ENCODE data around the gene RWDD3. TPM values are rescaled to one million over a fixed set of nuclear protein-coding genes. Genes with fewer than 3 reads are reported as not detected.

The RWDD3 gene
- total RNA-seq, 1 donor from 2014 or later = 17.9 TPM

GRCh38 chr1:95229037-95229436 is 5.0 kb upstream of the RWDD3 start:
- intact Hi-C loops (cut with DNase I) = no loop called here
- H3K36me3 ChIP-seq = no peaks in the 10 kb centered on the region
- H3K4me1 ChIP-seq = peaks cover 25% of the 10 kb centered on the region
- no peak overlapping the region for H3K4me3 ChIP-seq
- no peak overlapping the region for H3K27ac ChIP-seq
- H3K9me3 ChIP-seq = no peaks in the 10 kb centered on the region
- DNase-seq (ENCODE audit: extremely low spot score in 2 of 2) = no peak
- H3K27me3 ChIP-seq = no peaks in the 10 kb centered on the region
- no peak for TF ChIP-seq POLR2AphosphoS5 (IDR thresholded peaks at IDR 0.05; ENCODE audit: insufficient read depth in 1 of 2, low read depth in 1 of 2)
- no peak for TF ChIP-seq POLR2A (IDR thresholded peaks at IDR 0.05)
- TF ChIP-seq CTCF (IDR thresholded peaks at IDR 0.05) = no peak

DNA sequence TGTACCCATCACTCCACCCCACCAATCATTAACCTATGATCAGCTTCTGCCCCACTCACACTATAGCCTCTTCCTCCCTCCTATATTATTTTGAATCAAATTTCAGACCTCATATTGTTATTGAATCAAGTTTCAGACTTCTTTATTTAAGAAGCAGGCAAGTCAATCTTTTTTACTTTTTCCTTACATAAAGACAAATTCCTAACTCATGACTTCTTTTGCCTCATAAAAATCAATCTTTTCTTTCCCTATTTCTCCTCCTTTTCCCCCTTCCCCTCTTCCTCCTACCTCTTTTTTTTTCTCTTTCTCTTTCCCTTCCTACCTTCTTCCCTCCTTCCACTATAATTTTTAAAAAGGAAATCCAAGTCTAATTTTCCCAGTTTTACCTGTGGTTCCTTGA is 4.3 kb upstream of the RWDD3 start:
- no peaks in the 10 kb centered on the region for H3K36me3 ChIP-seq
- H3K27ac ChIP-seq = no peak overlapping the region
- intact Hi-C loops (cut with DNase I) = loop anchor here (5.0 kb wide), 1 partner anchor 157 kb away; the partner anchor contains the start of gene ALG14
- H3K27me3 ChIP-seq = no peaks in the 10 kb centered on the region
- H3K4me3 ChIP-seq = no peak overlapping the region
- no peaks in the 10 kb centered on the region for H3K9me3 ChIP-seq
- no peak for DNase-seq (ENCODE audit: extremely low spot score in 2 of 2)
- TF ChIP-seq POLR2A (IDR thresholded peaks at IDR 0.05) (no peak), POLR2AphosphoS5 (IDR thresholded peaks at IDR 0.05; ENCODE audit: insufficient read depth in 1 of 2, low read depth in 1 of 2) (no peak), CTCF (IDR thresholded peaks at IDR 0.05) (no peak)
- H3K4me1 ChIP-seq = peaks cover 25% of the 10 kb centered on the region

DNA sequence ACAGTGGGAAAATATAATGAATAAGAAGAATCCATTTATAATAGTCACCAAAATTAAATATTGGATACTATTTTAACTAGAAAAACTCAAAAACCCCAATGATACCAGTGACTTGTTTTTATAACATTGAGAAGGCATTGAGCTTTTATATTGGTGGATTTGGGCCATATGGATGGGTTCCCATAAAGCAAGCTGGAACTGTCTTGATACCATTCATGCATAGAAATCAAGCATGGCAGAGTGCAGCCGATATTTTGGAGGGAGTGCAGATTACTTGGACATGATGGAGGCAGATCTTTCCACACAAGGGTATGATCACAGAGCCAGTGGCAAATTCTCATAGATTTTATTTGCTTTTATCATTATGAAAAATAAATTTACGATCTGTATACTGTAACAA is 3.8 kb upstream of the RWDD3 start:
- Histone ChIP-seq H3K4me3 (no peak overlapping the region), H3K27ac (no peak overlapping the region), H3K4me1 (peaks cover 26% of the 10 kb centered on the region), H3K27me3 (no peaks in the 10 kb centered on the region), H3K9me3 (no peaks in the 10 kb centered on the region), H3K36me3 (no peaks in the 10 kb centered on the region)
- TF ChIP-seq POLR2A (IDR thresholded peaks at IDR 0.05) = no peak
- TF ChIP-seq POLR2AphosphoS5 (IDR thresholded peaks at IDR 0.05; ENCODE audit: insufficient read depth in 1 of 2, low read depth in 1 of 2) = no peak
- no peak for TF ChIP-seq CTCF (IDR thresholded peaks at IDR 0.05)
- DNase-seq (ENCODE audit: extremely low spot score in 2 of 2) = no peak
- intact Hi-C loops (cut with DNase I) = loop anchor here (5.0 kb wide), 1 partner anchor 158 kb away; the partner anchor contains the start of gene ALG14

DNA sequence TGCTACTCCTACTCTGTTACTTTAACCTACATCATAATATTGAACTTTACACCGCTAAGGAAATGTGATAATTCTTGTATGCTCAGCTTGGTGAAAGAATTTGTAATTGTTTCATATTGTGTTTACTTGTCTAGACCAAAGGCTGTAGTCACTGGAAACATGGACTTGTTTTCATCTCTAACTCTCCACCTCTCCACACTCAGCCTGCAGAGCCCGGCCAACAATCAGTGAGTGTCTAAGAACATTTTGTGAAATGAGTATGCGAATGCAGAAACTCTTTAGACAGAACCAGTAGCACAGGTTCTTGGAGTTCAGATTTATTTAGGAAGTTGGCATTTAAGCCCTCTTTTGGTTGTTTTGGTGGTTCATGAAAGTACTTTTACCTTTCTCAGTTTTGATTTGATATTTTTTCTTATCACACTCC is 3.2 kb upstream of the RWDD3 start:
- H3K27me3 ChIP-seq = no peaks in the 10 kb centered on the region
- no peak for DNase-seq (ENCODE audit: extremely low spot score in 2 of 2)
- H3K4me1 ChIP-seq = peaks cover 31% of the 10 kb centered on the region
- no peak overlapping the region for H3K4me3 ChIP-seq
- intact Hi-C loops (cut with DNase I) = loop anchor here (5.0 kb wide), 1 partner anchor 158 kb away; the partner anchor contains the start of gene ALG14
- TF ChIP-seq POLR2A (IDR thresholded peaks at IDR 0.05) (no peak), POLR2AphosphoS5 (IDR thresholded peaks at IDR 0.05; ENCODE audit: insufficient read depth in 1 of 2, low read depth in 1 of 2) (peak in 1 of 2 donors; percentile 43)
- H3K36me3 ChIP-seq = no peaks in the 10 kb centered on the region
- no peak overlapping the region for H3K27ac ChIP-seq
- no peaks in the 10 kb centered on the region for H3K9me3 ChIP-seq

DNA sequence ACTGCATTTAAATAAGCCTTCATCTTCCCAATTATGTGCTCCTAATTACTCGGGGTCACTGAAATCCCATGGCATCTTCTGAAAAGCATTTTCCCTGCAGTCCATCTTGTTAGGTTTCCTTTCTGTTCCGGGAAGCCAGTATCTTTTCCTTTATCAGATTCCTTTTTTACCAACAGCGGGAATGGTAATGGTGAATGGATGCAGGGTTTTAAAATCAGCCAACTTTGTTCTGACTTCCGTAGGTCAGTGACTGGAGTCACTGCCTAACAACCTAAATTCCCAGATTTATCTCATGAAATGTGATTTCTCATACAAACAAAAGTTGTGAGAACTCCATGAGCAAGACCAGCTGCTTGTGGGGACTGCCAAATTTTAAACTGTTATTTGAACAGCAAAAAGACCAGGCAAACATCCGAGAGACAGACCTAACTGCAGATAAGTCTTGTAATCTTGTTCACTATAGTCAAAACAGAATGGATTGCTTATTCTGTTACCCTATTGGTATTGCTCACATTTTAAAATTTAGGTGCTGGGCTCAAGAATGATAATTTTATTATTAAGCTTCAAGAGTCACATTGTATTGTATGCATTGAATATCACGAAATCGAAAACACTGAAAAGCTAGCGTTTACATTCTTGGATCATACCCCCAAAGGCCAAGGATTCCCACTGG is 1.2 kb upstream of the RWDD3 start:
- DNase-seq (ENCODE audit: extremely low spot score in 2 of 2) = no peak
- no peaks in the 10 kb centered on the region for H3K36me3 ChIP-seq
- intact Hi-C loops (cut with DNase I) = loop anchor here (2.0 to 5.0 kb wide), 2 partner anchors 146 to 160 kb away; partner anchors contain the start of gene ALG14
- H3K9me3 ChIP-seq = no peaks in the 10 kb centered on the region
- no peaks in the 10 kb centered on the region for H3K27me3 ChIP-seq
- H3K27ac ChIP-seq = peak overlapping the region; percentile 83
- H3K4me1 ChIP-seq = peaks cover 51% of the 10 kb centered on the region
- no peak for TF ChIP-seq POLR2A (IDR thresholded peaks at IDR 0.05)
- TF ChIP-seq CTCF (IDR thresholded peaks at IDR 0.05) = no peak
- TF ChIP-seq POLR2AphosphoS5 (IDR thresholded peaks at IDR 0.05; ENCODE audit: insufficient read depth in 1 of 2, low read depth in 1 of 2) = no peak
- peak overlapping the region; percentile 64 to 69 for H3K4me3 ChIP-seq
